ENCODE measurements around the gene CELF4. TPM values are rescaled to one million over a fixed set of nuclear protein-coding genes. Genes with fewer than 3 reads are reported as not detected.

The CELF4 gene
- total RNA-seq, 3 donors from 2014 or later (not counting 1 experiment from before 2014, with no cell fraction given) = not detected

DNA sequence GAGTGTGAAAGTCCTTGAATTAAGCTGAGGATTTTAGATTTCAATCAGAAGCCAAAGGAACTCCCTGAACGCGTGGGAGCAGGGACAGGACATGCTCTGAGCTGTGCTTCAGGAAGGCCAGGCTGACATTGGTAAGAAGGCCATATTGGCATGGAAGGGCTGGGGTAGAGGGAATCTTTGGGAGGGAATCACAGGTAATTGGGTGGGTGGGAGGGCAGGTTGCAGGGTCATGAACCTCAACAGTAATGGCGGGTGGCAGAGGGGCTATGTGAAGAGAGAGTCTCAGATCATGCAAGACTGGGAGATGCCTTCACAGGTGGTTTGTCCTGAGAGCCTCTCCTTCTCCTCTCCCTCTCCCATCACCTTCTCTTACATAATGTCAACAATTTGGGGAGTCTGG, 18.6 kb upstream of the CELF4 start:
- H3K4me1 ChIP-seq (ENCODE audit: control insufficient read depth, insufficient read depth, low read length) = no peaks in the 10 kb centered on the region
- no peaks in the 10 kb centered on the region for H3K36me3 ChIP-seq (ENCODE audit: control insufficient read depth, insufficient read depth, low read length)
- peaks cover 5 to 6% of the 10 kb centered on the region in 2 donors for H3K9me3 Mint-ChIP-seq
- H3K4me3 ChIP-seq (ENCODE audit: low read length) = no peak overlapping the region
- no peaks in the 10 kb centered on the region for H3K4me1 Mint-ChIP-seq
- WGBS (ENCODE audit: insufficient coverage) = 87% methylated on average over 3 of the region's 3 CpGs
- no peaks in the 10 kb centered on the region for H3K27me3 ChIP-seq (ENCODE audit: control insufficient read depth, insufficient read depth, low read length)
- intact Hi-C loops (cut with micrococcal nuclease) = no loop called here
- no peak overlapping the region for H3K4me3 Mint-ChIP-seq
- TF ChIP-seq, protein P1, sequence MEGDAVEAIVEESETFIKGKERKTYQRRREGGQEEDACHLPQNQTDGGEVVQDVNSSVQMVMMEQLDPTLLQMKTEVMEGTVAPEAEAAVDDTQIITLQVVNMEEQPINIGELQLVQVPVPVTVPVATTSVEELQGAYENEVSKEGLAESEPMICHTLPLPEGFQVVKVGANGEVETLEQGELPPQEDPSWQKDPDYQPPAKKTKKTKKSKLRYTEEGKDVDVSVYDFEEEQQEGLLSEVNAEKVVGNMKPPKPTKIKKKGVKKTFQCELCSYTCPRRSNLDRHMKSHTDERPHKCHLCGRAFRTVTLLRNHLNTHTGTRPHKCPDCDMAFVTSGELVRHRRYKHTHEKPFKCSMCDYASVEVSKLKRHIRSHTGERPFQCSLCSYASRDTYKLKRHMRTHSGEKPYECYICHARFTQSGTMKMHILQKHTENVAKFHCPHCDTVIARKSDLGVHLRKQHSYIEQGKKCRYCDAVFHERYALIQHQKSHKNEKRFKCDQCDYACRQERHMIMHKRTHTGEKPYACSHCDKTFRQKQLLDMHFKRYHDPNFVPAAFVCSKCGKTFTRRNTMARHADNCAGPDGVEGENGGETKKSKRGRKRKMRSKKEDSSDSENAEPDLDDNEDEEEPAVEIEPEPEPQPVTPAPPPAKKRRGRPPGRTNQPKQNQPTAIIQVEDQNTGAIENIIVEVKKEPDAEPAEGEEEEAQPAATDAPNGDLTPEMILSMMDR (IDR thresholded peaks at IDR 0.05) = no peak
- H3K27me3 Mint-ChIP-seq (ENCODE audit: low read depth in 2 of 2) = peaks cover 0 to 7% of the 10 kb centered on the region in 2 donors
- ATAC-seq (no peak), DNase-seq (no peak)
- no peak overlapping the region for H3K27ac Mint-ChIP-seq
- no peak overlapping the region for H3K27ac ChIP-seq (ENCODE audit: low read length)
- no peaks in the 10 kb centered on the region for H3K9me3 ChIP-seq (ENCODE audit: control insufficient read depth, insufficient read depth, low read length)
- no peaks in the 10 kb centered on the region for H3K36me3 Mint-ChIP-seq

DNA sequence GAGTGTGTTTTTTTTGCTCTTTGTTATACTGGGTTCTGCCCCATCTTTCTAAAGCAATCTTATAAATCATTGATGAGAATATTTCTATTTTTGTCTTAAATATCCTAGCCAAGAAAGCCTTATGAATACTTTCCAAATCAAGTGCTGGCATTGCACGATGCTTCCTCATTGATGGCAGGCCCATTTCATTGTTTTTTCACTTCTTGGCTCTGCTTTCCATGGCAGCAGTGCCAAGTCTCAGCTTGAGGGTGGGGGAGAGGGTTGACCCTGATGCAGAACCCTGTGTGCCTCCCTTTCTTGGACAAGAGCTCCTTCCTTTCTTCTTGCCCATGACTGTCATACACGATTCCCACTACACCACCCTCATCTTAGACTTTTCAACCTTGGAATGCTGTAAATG, 16.7 kb upstream of the CELF4 start:
- Mint-ChIP-seq H3K4me1 (no peaks in the 10 kb centered on the region), H3K27ac (no peak overlapping the region), H3K9me3 (peaks cover 5 to 6% of the 10 kb centered on the region in 2 donors), H3K36me3 (no peaks in the 10 kb centered on the region), H3K27me3 (ENCODE audit: low read depth in 2 of 2) (peaks cover 0 to 7% of the 10 kb centered on the region in 2 donors), H3K4me3 (no peak overlapping the region)
- DNase-seq (no peak), ATAC-seq (no peak)
- H3K4me3 ChIP-seq (ENCODE audit: low read length) = no peak overlapping the region
- no peaks in the 10 kb centered on the region for H3K27me3 ChIP-seq (ENCODE audit: control insufficient read depth, insufficient read depth, low read length)
- no peaks in the 10 kb centered on the region for H3K4me1 ChIP-seq (ENCODE audit: control insufficient read depth, insufficient read depth, low read length)
- intact Hi-C loops (cut with micrococcal nuclease) = no loop called here
- H3K9me3 ChIP-seq (ENCODE audit: control insufficient read depth, insufficient read depth, low read length) = no peaks in the 10 kb centered on the region
- TF ChIP-seq, protein P1 (IDR thresholded peaks at IDR 0.05) = no peak
- no peaks in the 10 kb centered on the region for H3K36me3 ChIP-seq (ENCODE audit: control insufficient read depth, insufficient read depth, low read length)
- H3K27ac ChIP-seq (ENCODE audit: low read length) = no peak overlapping the region
- 69% methylated on average over 2 of the region's 2 CpGs for WGBS (ENCODE audit: insufficient coverage)

- Mint-ChIP-seq H3K27ac (no peak overlapping the region), H3K9me3 (peaks cover 5 to 6% of the 10 kb centered on the region in 2 donors), H3K27me3 (ENCODE audit: low read depth in 2 of 2) (peaks cover 0 to 5% of the 10 kb centered on the region in 2 donors), H3K4me1 (no peaks in the 10 kb centered on the region), H3K4me3 (no peak overlapping the region), H3K36me3 (no peaks in the 10 kb centered on the region)
- H3K27me3 ChIP-seq (ENCODE audit: control insufficient read depth, insufficient read depth, low read length) = no peaks in the 10 kb centered on the region
- no peak overlapping the region for H3K27ac ChIP-seq (ENCODE audit: low read length)
- no peak for DNase-seq
- no peaks in the 10 kb centered on the region for H3K4me1 ChIP-seq (ENCODE audit: control insufficient read depth, insufficient read depth, low read length)
- intact Hi-C loops (cut with micrococcal nuclease) = no loop called here
- TF ChIP-seq, protein P1 (IDR thresholded peaks at IDR 0.05) = no peak
- no peak overlapping the region for H3K4me3 ChIP-seq (ENCODE audit: low read length)
- no peaks in the 10 kb centered on the region for H3K36me3 ChIP-seq (ENCODE audit: control insufficient read depth, insufficient read depth, low read length)
- H3K9me3 ChIP-seq (ENCODE audit: control insufficient read depth, insufficient read depth, low read length) = no peaks in the 10 kb centered on the region
- WGBS (ENCODE audit: insufficient coverage) = 32% methylated on average over 6 of the region's 14 CpGs
- no peak for ATAC-seq
Observed at GRCh38 chr18:37578886-37579513, 13.4 kb upstream of the CELF4 start.

DNA sequence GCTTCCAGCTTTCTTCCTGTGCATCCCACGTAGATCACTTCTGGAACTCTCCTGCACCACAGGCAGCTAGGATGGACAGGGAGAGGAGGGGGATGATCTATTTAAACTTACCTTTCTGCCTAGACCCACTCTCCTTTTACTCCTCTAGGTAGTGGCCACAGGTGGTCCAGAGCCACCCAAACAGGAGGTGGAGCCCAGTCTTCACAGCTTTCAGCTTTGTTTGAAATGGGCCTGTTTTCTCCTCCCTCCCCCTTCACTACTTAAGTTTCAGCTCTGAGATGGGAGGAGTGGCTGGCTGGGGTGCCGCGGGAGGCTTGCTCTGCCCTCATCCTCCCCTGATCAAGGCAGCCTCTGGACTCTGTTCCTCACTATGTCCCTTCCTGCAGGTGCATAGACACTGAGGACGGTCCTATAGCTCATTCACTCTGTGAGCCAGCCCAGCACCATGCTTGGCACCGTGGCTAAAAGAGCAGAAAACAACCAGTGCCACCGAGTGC, 12.6 kb upstream of the CELF4 start:
- no peaks in the 10 kb centered on the region for H3K9me3 ChIP-seq (ENCODE audit: control insufficient read depth, insufficient read depth, low read length)
- H3K9me3 Mint-ChIP-seq = peaks cover 3 to 5% of the 10 kb centered on the region in 2 donors
- H3K27me3 Mint-ChIP-seq (ENCODE audit: low read depth in 2 of 2) = peaks cover 0 to 5% of the 10 kb centered on the region in 2 donors
- H3K27ac Mint-ChIP-seq = no peak overlapping the region
- no peak overlapping the region for H3K4me3 Mint-ChIP-seq
- H3K4me1 Mint-ChIP-seq = no peaks in the 10 kb centered on the region
- no peaks in the 10 kb centered on the region for H3K4me1 ChIP-seq (ENCODE audit: control insufficient read depth, insufficient read depth, low read length)
- H3K4me3 ChIP-seq (ENCODE audit: low read length) = no peak overlapping the region
- WGBS (ENCODE audit: insufficient coverage) = 81% methylated on average over 5 of the region's 6 CpGs
- DNase-seq = no peak
- TF ChIP-seq, protein P1 (IDR thresholded peaks at IDR 0.05) = no peak
- intact Hi-C loops (cut with micrococcal nuclease) = no loop called here
- no peak overlapping the region for H3K27ac ChIP-seq (ENCODE audit: low read length)
- ATAC-seq = no peak
- H3K27me3 ChIP-seq (ENCODE audit: control insufficient read depth, insufficient read depth, low read length) = no peaks in the 10 kb centered on the region
- H3K36me3 Mint-ChIP-seq = no peaks in the 10 kb centered on the region
- H3K36me3 ChIP-seq (ENCODE audit: control insufficient read depth, insufficient read depth, low read length) = no peaks in the 10 kb centered on the region
